Measurements from ENCODE around the gene PPP1R13B.
"Not testable (repeated sequence)": the region's sequence is repeated elsewhere in the genome, so short reads cannot be mapped to it uniquely, and the experiment has no call there.

PPP1R13B gene, protein sequence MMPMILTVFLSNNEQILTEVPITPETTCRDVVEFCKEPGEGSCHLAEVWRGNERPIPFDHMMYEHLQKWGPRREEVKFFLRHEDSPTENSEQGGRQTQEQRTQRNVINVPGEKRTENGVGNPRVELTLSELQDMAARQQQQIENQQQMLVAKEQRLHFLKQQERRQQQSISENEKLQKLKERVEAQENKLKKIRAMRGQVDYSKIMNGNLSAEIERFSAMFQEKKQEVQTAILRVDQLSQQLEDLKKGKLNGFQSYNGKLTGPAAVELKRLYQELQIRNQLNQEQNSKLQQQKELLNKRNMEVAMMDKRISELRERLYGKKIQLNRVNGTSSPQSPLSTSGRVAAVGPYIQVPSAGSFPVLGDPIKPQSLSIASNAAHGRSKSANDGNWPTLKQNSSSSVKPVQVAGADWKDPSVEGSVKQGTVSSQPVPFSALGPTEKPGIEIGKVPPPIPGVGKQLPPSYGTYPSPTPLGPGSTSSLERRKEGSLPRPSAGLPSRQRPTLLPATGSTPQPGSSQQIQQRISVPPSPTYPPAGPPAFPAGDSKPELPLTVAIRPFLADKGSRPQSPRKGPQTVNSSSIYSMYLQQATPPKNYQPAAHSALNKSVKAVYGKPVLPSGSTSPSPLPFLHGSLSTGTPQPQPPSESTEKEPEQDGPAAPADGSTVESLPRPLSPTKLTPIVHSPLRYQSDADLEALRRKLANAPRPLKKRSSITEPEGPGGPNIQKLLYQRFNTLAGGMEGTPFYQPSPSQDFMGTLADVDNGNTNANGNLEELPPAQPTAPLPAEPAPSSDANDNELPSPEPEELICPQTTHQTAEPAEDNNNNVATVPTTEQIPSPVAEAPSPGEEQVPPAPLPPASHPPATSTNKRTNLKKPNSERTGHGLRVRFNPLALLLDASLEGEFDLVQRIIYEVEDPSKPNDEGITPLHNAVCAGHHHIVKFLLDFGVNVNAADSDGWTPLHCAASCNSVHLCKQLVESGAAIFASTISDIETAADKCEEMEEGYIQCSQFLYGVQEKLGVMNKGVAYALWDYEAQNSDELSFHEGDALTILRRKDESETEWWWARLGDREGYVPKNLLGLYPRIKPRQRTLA

DNA sequence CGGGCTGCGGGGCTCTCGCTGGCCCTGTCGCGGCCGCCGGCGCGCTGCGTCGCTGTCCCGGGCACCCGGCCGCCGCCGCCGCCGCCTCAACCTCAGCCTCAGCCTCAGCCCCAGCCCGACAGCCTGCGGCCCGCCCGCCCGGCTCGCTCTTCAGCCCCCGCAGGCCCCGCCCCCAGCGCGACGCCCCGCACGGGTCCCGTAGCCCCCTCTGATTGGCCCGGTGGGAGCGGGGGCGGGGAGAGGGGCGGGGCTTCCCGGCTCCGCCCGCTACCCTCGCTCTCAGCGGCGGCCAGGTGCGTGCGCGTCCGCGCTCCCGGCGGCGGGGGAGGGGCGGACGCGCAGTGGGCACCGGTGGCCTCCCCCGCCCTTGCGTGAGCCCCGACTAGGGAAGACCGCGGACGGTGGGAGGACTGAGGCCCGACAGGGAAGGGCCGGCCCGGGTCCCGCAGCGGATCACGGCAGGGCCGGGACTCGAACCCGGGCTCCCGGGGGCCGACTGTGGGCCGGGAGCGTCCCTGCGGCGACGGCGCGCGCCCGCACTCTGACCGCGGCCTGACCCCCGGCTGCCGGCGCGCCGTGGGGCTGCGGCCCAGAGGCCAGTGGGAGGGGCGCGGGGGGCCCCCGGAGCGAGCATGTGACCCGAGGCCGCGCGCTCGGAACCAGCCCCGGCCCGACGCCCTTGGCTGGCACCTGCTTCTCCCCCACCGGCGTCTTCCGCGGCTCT, at the start of gene PPP1R13B:
Gene PPP1R13B, minus strand, starts transcription at position 125 of the 724 bp plus-strand sequence. CDS start 268 bp downstream, outside the sequence.
- no peak for DNase-seq (ENCODE audit: low read depth)

DNA sequence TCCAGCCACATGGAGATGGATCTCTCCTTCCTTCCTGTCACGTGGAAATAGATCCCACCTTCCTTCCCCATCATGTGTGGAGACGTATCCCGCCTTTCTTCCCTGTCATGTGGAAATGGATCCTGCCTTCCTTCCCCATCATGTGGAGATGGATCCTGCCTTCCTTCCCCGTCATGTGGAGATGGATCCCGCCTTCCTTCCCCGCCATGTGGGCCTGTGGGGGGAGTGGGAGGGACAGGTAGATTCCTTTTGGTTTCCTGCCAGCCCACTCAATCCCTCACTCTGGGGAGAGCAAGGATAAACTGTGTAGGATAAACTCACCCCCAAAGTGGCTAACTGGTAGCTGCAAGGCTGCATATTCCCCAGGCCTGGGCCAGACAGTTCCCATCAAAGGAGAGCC, 49.2 kb upstream of the PPP1R13B start:
- DNase-seq (ENCODE audit: low read depth), result no peak

DNA sequence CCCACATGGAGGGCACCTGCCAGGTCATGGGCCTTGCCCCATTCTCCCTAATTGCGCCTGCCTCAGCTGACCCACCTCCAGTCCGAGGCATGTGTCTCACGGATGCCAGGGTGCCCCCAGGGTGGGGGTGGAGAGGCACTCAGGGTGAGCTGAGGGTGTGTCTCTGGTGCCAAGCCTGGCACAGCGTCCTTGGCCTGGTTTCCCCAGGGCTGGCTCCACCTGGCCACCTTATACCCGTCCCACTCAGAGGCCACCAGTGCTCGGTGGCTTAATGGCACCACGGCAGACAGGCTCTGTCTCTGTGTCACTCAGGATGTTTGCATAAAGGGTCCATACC, 47.3 kb upstream of the PPP1R13B start:
- no peak for DNase-seq (ENCODE audit: low read depth)

DNA sequence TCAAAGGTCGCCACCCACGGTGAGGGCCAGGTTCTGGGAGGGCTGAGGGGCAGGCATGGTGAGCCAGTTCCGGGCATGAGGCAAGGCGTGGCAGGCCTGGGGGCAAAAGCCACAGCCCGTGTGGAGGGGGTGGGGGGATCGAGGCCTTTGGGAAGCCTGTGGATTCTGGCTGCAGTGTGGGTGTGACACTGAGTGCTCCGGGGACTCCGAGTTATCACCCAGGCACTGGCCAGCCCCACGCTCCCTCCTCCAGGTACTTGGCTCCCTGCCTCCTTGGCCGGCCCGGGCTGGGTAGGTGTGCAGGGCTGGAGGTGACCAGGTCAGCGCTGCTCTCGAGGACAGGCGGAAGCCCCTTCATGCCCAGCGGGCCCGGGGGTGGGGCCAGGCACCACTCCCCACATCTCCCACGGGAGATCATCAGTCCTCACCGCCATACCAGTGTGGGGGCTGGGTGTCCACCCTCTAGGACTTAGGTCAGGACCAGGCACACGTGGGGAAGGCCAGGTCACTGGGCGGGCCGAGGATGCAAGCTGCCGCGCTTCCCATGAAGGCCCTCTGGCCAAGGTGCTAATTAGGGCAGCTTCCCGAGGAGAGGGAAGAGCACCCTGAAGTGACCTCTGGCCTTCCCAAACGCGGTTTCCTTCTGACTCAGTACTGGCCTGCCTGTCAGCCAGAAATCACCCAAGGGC, 46.8 kb upstream of the PPP1R13B start:
- no peak for DNase-seq (ENCODE audit: low read depth)

DNA sequence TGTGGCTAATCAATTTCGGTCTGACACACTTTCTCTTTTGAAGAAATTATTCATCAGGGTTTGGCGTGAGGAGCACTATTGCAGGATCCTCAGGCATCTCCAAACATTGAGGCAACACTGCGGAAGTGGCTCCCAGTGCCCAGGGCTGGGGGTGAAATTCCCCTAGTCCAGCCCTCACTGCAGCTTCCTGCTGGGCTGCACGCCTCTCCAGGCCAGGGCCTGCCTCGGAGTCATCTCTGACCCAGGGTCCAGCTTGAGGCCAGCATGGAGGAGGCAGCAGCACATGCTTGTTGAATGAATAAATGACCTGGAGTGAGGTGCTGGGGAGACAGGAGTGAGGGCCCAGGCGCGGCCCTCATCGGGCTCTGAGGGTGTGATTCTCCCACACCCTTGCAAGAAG, 44.9 kb upstream of the PPP1R13B start:
- DNase-seq (ENCODE audit: low read depth), result no peak

DNA sequence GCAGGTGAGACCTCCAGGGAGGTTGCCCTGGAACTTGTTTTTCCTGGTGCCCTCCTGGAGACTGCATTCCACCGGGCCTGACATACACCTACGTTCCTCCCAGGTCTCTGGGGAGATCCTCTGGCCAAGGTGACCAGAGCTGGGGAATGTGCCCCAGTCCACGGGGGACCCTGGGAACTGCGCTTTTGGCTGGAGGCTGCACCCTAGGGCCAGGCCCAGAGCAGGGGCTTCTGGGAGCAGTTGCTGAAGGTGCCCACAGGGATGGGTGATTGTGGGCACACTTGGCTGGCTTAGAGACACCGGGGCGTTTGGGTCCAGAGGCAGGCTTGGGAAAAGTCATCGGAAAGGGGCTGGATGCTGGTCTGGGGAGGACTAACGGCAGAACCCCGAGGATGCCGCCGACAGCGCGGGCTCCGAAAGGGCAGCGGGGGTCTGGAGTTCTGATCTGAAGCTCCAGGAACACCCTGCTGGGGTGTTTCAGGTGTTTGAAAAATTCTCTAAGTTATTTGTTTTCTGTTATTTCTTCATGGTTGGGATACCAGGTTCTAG, 44.4 kb upstream of the PPP1R13B start:
- no peak for DNase-seq (ENCODE audit: low read depth)

DNA sequence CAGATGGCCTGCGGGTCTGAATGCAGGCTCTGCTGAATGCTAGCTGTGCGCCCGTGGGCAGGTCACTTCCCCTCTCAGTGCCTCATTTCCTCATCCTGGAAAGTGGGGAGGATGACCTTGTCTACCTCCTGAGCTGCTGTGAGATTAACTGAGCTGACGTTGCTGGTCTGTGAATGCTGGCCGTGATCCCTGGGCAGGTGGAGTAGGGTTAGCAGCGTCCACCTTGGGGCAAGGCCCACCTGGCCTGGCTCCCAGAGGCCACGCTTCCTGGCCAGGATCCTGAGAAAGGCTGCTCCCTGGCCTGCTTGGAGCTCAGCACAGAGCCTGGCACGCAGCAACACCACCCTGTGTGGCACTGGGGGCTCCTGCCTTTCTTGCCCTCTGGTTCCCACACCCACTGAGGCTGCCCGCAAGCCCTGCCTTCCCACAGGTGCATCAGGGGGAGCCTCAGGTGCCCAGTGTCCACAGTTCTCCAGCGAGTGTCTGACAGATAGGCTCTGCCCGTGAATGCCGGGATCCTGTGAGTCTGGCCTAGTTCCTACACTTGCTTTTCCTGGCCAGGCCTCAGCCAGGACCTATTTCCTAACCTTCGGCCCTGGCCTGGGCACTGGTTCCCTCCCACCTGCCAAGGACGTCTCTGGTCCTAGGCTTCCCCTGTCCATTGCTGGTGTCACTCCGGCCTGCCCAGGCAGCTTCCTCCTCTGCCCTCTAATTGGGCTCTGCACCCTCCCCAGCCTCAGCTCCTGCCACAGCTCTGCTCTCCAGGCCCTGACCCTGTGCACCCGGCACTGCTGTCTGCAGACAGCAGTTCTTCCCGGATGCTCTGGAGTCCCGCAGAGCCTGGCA, 43.7 kb upstream of the PPP1R13B start:
- DNase-seq (ENCODE audit: low read depth), result no peak

DNA sequence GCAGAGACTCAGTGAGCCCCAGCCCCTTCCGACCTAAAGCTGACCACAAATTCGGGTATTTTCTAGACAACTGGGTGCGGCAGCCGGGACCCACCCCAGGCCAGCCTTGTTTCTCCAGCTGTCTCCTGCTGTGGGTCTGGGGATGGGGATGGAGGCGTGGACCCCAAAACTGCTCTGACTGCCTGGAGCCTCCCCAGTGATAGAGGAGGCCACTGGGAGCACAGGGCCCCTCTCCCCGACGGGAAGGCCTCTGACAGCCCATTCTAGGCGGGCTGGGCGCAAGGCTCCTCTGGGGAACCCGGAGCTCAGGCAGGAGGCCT, 42.6 kb upstream of the PPP1R13B start:
- no peak for DNase-seq (ENCODE audit: low read depth)

DNA sequence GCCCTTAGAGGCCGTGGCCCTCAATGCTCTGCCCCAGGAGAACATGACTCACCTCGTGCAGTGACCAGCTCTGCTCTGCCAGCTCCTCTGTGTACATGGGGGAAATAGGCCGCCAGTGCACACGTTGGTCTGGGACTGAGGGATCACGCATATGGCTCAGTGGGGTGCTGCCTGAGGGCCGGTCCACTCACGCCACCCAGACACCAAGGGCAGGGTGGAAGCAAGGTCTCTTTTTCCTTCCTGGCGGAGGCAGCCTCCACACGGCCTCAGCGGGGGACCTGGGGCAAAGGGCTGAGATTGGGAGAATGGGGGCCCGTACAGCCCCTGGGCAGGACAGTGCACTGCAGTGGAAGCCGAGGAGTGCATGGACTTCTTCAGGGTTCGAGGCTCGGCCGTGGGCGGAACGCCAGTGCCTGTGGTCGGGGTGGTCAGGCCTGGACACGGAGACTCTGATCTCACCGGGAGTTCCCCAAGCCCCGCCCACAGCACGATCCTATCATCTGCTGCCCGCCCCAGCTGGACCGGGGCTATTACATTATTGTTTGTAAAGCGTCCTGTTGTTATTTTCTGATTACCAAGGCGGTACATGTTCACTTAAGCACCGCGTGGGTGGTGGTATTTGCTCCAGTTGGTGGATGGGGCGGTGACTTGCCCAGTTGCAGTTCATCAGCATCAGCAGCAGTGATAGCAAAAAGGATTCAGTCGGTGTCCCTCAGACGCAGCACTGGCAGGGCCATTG, 42.1 kb upstream of the PPP1R13B start:
- no peak for DNase-seq (ENCODE audit: low read depth)

DNA sequence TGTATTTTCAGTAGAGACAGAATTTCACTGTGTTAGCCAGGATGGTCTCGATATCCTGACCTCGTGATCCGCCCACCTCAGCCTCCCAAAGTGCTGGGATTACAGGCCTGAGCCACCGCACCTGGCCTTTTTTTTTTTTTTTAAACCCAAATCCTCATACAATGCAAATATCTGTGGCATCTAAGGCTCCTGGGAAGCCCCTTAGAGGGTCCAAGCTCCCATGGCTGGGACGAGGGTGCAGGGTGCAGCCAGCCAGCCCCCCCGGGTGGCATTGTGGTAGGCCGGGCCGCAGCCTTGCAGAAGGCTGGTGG, 41.6 kb upstream of the PPP1R13B start:
- not testable (repeated sequence) for DNase-seq (ENCODE audit: low read depth)

DNA sequence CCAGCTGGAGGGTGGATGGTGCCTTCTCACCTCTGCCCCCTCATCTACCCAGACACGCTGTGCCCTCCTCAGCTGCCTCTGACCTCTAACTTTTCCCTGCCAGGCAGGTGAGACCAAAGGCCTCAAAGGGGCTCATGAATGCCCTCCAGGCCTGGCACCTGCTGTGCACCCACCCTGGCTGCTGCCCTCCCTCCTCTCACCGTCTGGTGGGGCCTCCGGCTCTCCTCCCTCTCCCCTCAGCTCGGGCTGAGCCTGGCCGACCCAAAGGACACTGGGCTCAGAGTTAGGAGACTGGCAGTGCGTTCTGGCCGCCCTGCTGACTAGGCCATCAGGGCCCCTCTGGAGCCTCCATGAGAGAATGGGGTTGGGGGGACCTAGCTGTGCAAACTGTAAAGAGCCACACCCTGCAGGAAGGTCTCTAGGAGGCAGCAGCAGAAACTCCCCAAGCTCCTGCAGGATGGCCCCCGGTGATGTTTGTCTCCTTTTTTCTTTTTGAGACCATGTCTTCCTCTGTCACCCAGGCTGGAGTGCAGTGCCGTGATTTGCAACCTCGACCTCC, 40.3 kb upstream of the PPP1R13B start:
- no peak for DNase-seq (ENCODE audit: low read depth)

DNA sequence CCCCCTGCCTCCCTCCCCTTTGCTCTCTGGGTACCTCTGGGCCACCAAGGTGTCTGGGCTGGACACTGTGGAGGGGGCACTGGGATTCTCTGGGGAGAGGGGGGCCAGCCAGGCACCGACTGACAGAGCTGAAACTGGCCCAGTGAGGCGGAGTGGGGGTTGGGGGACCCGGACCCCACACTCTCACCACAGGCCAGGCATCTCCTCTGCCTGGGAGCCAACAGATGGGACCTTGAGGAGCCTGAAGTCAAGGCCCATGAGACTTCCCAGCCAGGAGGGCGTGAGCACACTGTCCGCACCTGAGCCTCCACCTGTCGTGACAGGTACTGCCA, 39.8 kb upstream of the PPP1R13B start:
- no peak for DNase-seq (ENCODE audit: low read depth)

DNA sequence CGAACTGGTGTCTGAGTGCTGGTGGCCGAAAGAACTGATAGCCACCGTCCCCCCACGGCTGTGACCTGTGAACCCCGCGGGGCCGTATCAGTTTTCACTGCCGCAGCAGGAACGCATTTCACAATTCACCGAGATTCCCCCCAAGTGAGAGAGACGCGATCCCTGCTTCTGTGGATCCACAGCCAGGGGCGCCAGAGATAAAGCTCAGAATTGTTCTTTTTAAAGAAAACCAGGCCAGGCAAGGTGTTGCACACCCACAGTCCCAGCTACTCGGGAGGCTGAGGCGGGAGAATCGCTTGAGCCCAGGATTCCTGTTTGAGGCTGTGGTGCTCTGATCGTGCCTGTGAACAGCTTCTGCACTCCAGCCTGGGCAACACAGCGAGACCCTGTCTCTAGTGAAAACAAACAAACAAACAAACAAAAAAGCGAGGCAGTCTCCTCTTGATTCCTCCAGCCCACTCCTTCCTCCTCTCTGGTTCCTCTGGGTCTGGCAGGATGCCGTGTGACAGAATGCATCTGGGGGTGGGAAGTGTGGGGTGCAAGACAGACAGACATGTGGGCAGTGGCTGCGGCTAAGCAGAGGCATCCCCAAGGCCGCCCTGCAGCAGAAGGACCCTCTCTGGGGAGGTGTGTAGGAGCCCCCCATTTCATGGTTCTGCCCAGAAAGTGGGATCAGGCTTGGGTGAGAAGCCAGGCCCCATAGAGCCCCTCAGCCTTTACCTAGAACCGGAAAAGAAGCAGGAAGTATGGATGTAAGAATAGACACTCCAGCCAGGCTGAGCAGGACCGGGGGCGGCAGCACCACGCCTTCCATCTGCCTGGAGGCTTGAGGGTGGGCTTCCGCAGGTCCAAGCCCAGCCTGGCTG, 39.2 kb upstream of the PPP1R13B start:
- DNase-seq (ENCODE audit: low read depth), result no peak

DNA sequence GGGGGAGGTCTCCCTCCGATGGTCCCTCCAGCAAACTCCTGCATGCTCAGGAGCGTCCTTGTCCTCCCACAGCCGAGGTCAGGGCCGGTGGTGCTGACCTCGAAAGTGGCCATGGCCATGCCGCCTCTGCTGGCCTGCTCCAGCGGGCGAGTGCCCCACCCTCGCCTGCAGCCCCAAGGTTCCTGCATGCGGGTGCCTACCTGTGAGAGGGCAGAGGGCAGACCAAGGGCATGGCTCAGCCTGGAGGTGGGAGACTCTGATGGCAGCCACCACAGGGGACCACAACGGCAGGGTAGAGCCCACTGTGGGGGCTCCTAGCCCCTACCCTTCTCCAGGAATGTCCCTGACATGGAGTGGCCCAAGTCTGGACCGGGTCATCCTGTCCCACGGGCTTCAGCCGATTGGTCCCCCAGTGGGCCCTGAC, 38.1 kb upstream of the PPP1R13B start:
- DNase-seq (ENCODE audit: low read depth), result no peak

DNA sequence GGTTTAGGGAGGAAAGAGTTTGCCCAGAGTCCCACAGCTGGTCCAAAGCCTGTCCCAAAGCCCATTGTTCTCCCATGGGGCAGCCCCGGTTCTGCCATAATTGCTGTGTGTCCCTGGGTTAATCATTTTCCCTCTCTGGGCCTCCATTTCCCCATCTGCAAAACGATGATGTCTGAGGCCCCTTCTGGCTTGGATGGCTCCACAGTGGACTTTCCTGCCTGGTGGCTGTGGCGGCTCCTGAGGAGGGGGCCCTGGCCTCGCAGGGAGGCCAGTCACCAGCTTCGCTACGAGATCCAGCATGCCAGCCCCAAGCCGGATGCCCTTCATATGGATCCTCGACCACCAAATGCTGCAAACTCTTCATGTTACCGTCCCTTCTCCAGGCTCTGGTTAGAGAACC, 37.5 kb upstream of the PPP1R13B start:
- DNase-seq (ENCODE audit: low read depth), result no peak

DNA sequence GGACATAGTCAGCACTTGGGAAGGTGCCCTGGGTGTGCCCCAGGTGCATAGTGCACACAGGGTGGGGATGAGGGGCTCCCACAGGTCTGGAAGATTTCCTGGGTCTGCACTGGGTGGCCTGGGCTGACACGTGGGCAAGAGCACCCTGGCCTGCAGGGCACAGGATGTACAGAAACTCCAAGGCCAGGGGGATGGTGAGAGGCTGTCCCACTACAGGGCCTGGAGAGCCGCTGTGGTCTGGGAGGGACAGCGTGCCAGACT, 35.8 kb upstream of the PPP1R13B start:
- DNase-seq (ENCODE audit: low read depth), result no peak

DNA sequence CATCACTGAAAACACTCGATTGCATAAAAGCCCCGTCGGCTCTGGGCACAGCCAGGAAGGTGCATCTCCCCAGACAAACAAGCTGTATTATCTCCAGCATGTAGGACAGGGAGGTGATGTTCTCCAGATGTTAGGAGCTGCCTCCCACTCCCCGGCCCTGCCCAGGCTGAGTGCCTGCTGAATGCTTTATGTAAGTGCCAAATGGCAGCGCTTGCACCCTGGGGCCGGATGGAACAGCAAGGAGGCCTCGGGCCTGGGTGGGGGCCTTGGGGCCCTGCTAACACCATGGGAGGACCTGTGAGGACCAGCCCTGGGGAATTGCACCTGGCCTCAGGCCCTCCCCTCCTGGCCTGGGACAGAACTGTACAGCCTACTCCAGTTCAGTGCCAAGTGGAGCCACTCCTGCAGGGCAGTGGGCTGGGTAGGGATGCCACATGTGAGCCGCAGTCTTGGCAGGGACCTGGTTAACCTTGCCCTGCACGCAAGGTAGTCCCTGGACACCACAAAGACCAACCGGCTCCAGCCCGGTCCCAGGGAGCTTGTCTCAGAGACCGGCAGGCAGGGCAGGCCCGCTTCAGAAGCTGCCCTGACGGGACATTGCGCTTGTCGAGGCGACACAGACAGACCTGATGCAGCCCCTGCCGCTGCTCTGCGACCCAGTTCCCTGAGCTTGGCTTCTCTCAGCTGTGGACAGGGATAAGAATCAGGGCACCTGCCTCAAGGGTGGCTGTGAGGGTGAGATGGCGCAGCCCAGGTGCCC, 35.3 kb upstream of the PPP1R13B start:
- no peak for DNase-seq (ENCODE audit: low read depth)
